Hepatocyte (in vitro differentiated cells): ENCODE data around the gene PALLD. TPM values are rescaled to one million over a fixed set of nuclear protein-coding genes. Genes with fewer than 3 reads are reported as not detected.
A peak's percentile ranks its signal among the peaks of the same experiment; 100 is the strongest.

Source experiments
- DNase-seq: peaks from one replicate; pipeline ENCODE4 v3.0.0-alpha.2; 2016; ENCODE audit warnings: low spot score
- H2AFZ ChIP-seq: fragments of 200-600 bp; sonication (generic); 2 replicates; pipeline ENCODE4 v1.6.0; 2016; ENCODE audit warnings: antibody characterized with exemption, mild to moderate bottlenecking
- H3K27ac ChIP-seq: fragments of 200-600 bp; sonication (generic); 2 replicates; pipeline ENCODE4 v1.5.1; 2016; ENCODE audit warnings: mild to moderate bottlenecking
- H3K27me3 ChIP-seq: fragments of 200-600 bp; sonication (generic); 2 replicates; pipeline ENCODE4 v1.6.1; 2016
- H3K36me3 ChIP-seq: fragments of 200-600 bp; sonication (generic); replicated peaks from 2 replicates; pipeline ENCODE4 v1.5.1; 2016; ENCODE audit warnings: low read depth; ENCODE audit not compliant: insufficient read depth
- H3K4me1 ChIP-seq: fragments of 200-600 bp; sonication (generic); 2 replicates; pipeline ENCODE4 v1.5.1; 2016; ENCODE audit warnings: mild to moderate bottlenecking, moderate library complexity; ENCODE audit not compliant: insufficient read depth
- H3K4me2 ChIP-seq: fragments of 200-600 bp; sonication (generic); 2 replicates; pipeline ENCODE4 v1.6.0; 2016
- H3K4me3 ChIP-seq: fragments of 200-600 bp; sonication (generic); 2 replicates; pipeline ENCODE4 v1.5.1; 2016; ENCODE audit warnings: mild to moderate bottlenecking
- H3K79me2 ChIP-seq: fragments of 200-600 bp; sonication (generic); 2 replicates; pipeline ENCODE4 v1.6.0; 2017; ENCODE audit warnings: mild to moderate bottlenecking
- H3K9me2 ChIP-seq: fragments of 200-600 bp; sonication (generic); replicated peaks from 2 replicates; pipeline ENCODE4 v1.6.0; 2017; ENCODE audit warnings: mild to moderate bottlenecking; ENCODE audit not compliant: insufficient read depth
- H3K9me3 ChIP-seq: fragments of 200-600 bp; sonication (generic); 2 replicates; pipeline ENCODE4 v1.5.1; 2016; ENCODE audit warnings: low read depth, mild to moderate bottlenecking
- H4K20me1 ChIP-seq: fragments of 200-600 bp; sonication (generic); 2 replicates; pipeline ENCODE4 v1.6.0; 2016; ENCODE audit warnings: mild to moderate bottlenecking; ENCODE audit not compliant: insufficient read depth, poor library complexity, severe bottlenecking
- CTCF ChIP-seq: fragments of 200-600 bp; sonication (generic); IDR thresholded peaks from 2 replicates; pipeline ENCODE4 v1.5.1; 2016; ENCODE audit warnings: antibody characterized with exemption, mild to moderate bottlenecking; ENCODE audit not compliant: poor library complexity
- EZH2 ChIP-seq: fragments of 200-600 bp; sonication (generic); IDR thresholded peaks from 2 replicates; pipeline ENCODE4 v1.6.1; 2016; ENCODE audit warnings: antibody characterized with exemption, mild to moderate bottlenecking, borderline replicate concordance
- EZH2phosphoT487 ChIP-seq: fragments of 200-600 bp; sonication (generic); IDR thresholded peaks from one replicate; pipeline ENCODE4 v1.6.1; 2018; ENCODE audit warnings: antibody characterized with exemption, mild to moderate bottlenecking, low read depth, moderate library complexity; ENCODE audit not compliant: unreplicated experiment, severe bottlenecking
- whole genome bisulfite sequencing: methylation state at CpG from one replicate; pipeline ENCODE4 v1.1.6; 2016; ENCODE audit warnings: low lambda C conversion rate; ENCODE audit errors: missing lambda C conversion rate; 5-methylcytosine and 5-hydroxymethylcytosine counted together
- polyA plus RNA-seq: library from polyadenylated mRNA; unstranded; fragments of >200 nt; fragmentation: Nextera tagmentation; extraction: Ambion mirVana; gene quantifications from 2 replicates; pipeline ENCODE4 v1.2.1, GENCODE V29; 2016
- total RNA-seq: library from RNA; depleted of rRNA; stranded (reverse); fragments of >200 nt; gene quantifications from 2 replicates; pipeline ENCODE4 v1.2.3, GENCODE V29; 2014

Gene PALLD
- total and polyA plus RNA-seq, 2 experiments from 2014 or later = 82.7 to 85.2 TPM

DNA sequence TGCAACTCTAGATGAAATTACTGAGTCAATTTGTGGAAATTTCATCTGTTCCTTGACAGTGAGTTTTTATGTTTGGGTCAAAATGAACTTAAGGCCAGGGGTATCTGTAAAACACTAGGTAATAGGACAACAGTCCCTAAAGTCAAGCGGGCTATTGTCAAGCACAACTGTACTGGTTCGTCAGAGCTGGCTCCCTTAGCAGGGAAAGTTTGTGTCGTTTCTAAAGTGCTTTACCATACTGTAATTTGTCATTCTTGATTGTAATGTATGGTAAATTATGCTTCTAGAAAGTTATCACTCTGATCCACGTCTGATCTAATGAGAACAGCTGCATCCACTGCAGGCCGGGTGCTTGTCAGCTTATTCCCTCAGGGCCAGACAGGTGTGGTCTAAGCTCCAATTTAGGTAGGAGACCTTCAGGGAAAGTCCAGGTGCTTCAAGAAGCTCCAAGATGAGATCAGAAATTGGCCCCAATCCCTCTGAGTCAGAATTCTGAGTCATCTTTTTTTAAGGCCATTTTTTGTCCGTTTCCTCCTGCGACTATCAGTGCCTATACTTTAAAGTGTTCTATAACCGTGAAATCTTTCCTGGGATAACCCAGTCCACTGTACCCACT is 92.2 kb downstream of the PALLD start:
- Histone ChIP-seq H3K27ac (no peak overlapping the region), H3K79me2 (no peaks in the 10 kb centered on the region), H3K4me2 (no peak overlapping the region), H3K27me3 (no peaks in the 10 kb centered on the region), H2AFZ (no peak overlapping the region), H3K9me3 (no peaks in the 10 kb centered on the region), H3K4me1 (peaks cover 3% of the 10 kb centered on the region), H3K36me3 (no peaks in the 10 kb centered on the region), H4K20me1 (no peaks in the 10 kb centered on the region), H3K4me3 (no peak overlapping the region), H3K9me2 (no peaks in the 10 kb centered on the region)
- TF ChIP-seq CTCF (no peak), EZH2 (no peak), EZH2phosphoT487 (no peak)
- WGBS = 76% methylated on average over 8 of the region's 8 CpGs
- DNase-seq = peak; percentile 27

DNA sequence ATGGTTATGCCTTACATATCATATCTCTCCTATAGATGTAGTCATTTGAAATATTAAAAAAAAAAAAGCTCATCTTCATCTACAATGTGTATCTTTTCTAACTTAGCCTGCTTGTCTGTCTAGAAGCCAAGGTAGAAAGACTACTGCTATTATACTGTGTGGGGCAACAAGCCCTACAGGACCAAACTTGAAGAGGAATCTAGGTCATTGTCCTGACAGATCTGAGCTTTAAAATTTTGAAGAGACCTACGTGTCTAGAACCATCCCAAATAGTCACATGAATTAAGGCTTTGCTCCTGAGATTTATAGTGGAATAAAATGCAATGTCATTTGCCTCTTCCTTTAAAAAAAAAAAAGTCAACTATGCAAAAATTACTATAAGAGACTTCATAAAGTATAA is 95.8 kb downstream of the PALLD start:
- no peak overlapping the region for H3K27ac ChIP-seq
- H3K4me2 ChIP-seq = no peak overlapping the region
- H2AFZ ChIP-seq = no peak overlapping the region
- H3K9me2 ChIP-seq = no peaks in the 10 kb centered on the region
- H3K79me2 ChIP-seq = no peaks in the 10 kb centered on the region
- H3K36me3 ChIP-seq = no peaks in the 10 kb centered on the region
- no peaks in the 10 kb centered on the region for H3K27me3 ChIP-seq
- no peak overlapping the region for H3K4me3 ChIP-seq
- H3K4me1 ChIP-seq = no peaks in the 10 kb centered on the region
- no peaks in the 10 kb centered on the region for H3K9me3 ChIP-seq
- H4K20me1 ChIP-seq = no peaks in the 10 kb centered on the region
- DNase-seq = no peak
- WGBS = 75% methylated on average over 1 of the region's 1 CpG
- TF ChIP-seq EZH2phosphoT487 = no peak
- TF ChIP-seq EZH2 = no peak
- no peak for TF ChIP-seq CTCF

GRCh38 chr4:168593399-168593798 is 96.5 kb downstream of the PALLD start:
- Histone ChIP-seq H3K4me3 (no peak overlapping the region), H3K4me2 (no peak overlapping the region), H3K27ac (no peak overlapping the region), H3K9me3 (no peaks in the 10 kb centered on the region), H3K27me3 (no peaks in the 10 kb centered on the region), H2AFZ (no peak overlapping the region), H3K4me1 (no peaks in the 10 kb centered on the region), H3K9me2 (no peaks in the 10 kb centered on the region), H3K36me3 (no peaks in the 10 kb centered on the region), H3K79me2 (no peaks in the 10 kb centered on the region), H4K20me1 (no peaks in the 10 kb centered on the region)
- TF ChIP-seq EZH2phosphoT487 = no peak
- TF ChIP-seq CTCF = no peak
- no peak for TF ChIP-seq EZH2
- DNase-seq = no peak
- WGBS = 68% methylated on average over 4 of the region's 4 CpGs
